ENCODE results near the gene EZR. TPM values are rescaled to one million over a fixed set of nuclear protein-coding genes. Genes with fewer than 3 reads are reported as not detected.

Gene EZR
- total and polyA plus RNA-seq, 8 donors: 69.5 to 317 (median 218) TPM

DNA sequence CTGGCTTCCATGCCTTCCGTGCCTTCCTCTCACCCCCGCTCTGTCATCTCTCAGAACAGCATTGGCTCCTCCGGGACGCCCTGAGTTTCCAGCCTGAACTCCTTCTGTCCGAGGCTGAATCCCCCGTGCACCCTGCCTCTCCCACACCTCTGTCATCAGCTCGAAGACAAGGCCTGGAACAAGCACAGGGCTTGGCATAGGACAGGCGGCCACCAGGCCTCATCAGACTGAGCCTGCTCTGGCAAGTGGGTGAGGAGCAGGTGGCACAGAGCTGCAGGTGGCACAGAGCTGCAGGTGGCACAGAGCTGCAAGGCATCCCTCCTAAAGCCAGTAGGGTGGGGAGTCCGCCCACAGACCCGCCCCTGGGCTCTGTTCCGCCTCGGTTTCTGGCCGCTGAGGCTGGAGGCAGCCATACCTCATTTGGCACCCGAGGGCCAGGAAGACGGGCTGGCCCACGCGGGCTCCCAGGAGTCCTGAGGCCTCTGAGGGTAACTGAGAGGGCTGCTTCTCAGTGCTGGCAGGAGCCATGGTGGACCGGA lies 60.2 kb downstream of the EZR start:
- Histone ChIP-seq H3K4me1 (peaks cover 0 to 15% (median 5%) of the 10 kb centered on the region in 4 donors), H3K27me3 (no peaks in the 10 kb centered on the region), H3K27ac (no peak overlapping the region), H3K9me3 (no peaks in the 10 kb centered on the region), H3K36me3 (peaks cover 0 to 34% (median 8%) of the 10 kb centered on the region in 4 donors), H3K4me3 (no peak overlapping the region)
- DNase-seq: peak in 1 of 2 donors; percentile 6
- TF ChIP-seq POLR2AphosphoS5 (IDR thresholded peaks at IDR 0.05) (no peak), POLR2A (IDR thresholded peaks at IDR 0.05) (no peak), EP300 (IDR thresholded peaks at IDR 0.05) (no peak)
- TF ChIP-seq, protein P1, sequence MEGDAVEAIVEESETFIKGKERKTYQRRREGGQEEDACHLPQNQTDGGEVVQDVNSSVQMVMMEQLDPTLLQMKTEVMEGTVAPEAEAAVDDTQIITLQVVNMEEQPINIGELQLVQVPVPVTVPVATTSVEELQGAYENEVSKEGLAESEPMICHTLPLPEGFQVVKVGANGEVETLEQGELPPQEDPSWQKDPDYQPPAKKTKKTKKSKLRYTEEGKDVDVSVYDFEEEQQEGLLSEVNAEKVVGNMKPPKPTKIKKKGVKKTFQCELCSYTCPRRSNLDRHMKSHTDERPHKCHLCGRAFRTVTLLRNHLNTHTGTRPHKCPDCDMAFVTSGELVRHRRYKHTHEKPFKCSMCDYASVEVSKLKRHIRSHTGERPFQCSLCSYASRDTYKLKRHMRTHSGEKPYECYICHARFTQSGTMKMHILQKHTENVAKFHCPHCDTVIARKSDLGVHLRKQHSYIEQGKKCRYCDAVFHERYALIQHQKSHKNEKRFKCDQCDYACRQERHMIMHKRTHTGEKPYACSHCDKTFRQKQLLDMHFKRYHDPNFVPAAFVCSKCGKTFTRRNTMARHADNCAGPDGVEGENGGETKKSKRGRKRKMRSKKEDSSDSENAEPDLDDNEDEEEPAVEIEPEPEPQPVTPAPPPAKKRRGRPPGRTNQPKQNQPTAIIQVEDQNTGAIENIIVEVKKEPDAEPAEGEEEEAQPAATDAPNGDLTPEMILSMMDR (IDR thresholded peaks at IDR 0.05): no peak
- WGBS, 5 donors: 75 to 92% (median 80%) methylated on average over 12 to 18 of the region's 18 CpGs
- intact Hi-C loops (cut with DNase I; ENCODE audit: low total_unique reads): no loop called here

DNA sequence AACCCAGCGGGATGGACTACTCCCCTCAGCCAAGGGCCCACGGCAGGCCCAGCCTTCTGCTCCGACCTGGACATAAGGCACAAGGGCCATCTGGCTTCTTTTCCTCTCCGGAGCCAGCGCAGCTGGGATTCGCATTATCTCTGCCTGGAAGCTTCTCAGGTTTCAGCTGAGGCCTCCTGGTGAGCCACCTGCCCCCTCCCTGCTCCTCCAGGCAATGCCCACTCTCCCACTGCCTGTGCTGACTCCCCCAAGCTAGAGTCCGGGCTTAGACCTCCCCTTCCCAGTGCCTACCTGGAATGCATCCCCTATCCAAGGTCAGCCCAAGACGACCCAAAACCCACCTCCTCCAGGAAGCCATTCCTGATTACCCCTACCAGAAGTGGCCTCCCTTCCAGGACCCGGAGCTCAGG lies 60.7 kb downstream of the EZR start:
- H3K27ac ChIP-seq: no peak overlapping the region
- no peaks in the 10 kb centered on the region for H3K9me3 ChIP-seq
- DNase-seq: peak in 1 of 2 donors; percentile 62
- H3K4me3 ChIP-seq: no peak overlapping the region
- H3K27me3 ChIP-seq: no peaks in the 10 kb centered on the region
- H3K4me1 ChIP-seq: peaks cover 0 to 10% (median 3%) of the 10 kb centered on the region in 4 donors
- intact Hi-C loops (cut with DNase I; ENCODE audit: low total_unique reads): no loop called here
- TF ChIP-seq, protein P1 (IDR thresholded peaks at IDR 0.05): no peak
- TF ChIP-seq EP300 (IDR thresholded peaks at IDR 0.05) (no peak), POLR2A (IDR thresholded peaks at IDR 0.05) (no peak), POLR2AphosphoS5 (IDR thresholded peaks at IDR 0.05) (no peak)
- 64 to 81% (median 68%) methylated on average over 8 to 9 of the region's 9 CpGs for WGBS, 5 donors
- H3K36me3 ChIP-seq: peaks cover 0 to 34% (median 6%) of the 10 kb centered on the region in 4 donors

DNA sequence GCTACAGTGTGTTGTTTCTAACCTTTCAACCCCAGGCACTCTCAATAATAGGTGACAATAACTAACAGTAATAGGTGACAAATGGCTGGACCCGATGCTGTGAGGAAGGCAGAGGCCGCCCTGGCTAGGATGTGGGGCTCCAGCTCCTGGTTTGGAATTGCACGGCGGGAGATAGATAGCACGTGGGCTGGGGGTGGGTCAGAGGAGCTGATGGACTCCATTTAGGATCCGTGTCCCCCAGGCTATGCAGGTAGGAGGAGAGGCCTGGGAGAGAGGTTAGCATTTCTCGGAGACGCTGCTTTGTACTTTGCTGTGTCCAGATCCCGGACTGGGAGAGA lies 61.4 kb downstream of the EZR start:
- H3K27me3 ChIP-seq: no peaks in the 10 kb centered on the region
- TF ChIP-seq POLR2AphosphoS5 (IDR thresholded peaks at IDR 0.05) (no peak), POLR2A (IDR thresholded peaks at IDR 0.05) (no peak), EP300 (IDR thresholded peaks at IDR 0.05) (no peak)
- TF ChIP-seq, protein P1 (IDR thresholded peaks at IDR 0.05): no peak
- DNase-seq: peak in 1 of 2 donors; percentile 10
- intact Hi-C loops (cut with DNase I; ENCODE audit: low total_unique reads): no loop called here
- no peak overlapping the region for H3K4me3 ChIP-seq
- WGBS, 5 donors: 81 to 88% (median 86%) methylated on average over 9 of the region's 9 CpGs
- no peaks in the 10 kb centered on the region for H3K9me3 ChIP-seq
- H3K27ac ChIP-seq: no peak overlapping the region
- H3K36me3 ChIP-seq: peaks cover 0 to 34% (median 3%) of the 10 kb centered on the region in 4 donors
- peaks cover 0 to 5% (median 2%) of the 10 kb centered on the region in 4 donors for H3K4me1 ChIP-seq

DNA sequence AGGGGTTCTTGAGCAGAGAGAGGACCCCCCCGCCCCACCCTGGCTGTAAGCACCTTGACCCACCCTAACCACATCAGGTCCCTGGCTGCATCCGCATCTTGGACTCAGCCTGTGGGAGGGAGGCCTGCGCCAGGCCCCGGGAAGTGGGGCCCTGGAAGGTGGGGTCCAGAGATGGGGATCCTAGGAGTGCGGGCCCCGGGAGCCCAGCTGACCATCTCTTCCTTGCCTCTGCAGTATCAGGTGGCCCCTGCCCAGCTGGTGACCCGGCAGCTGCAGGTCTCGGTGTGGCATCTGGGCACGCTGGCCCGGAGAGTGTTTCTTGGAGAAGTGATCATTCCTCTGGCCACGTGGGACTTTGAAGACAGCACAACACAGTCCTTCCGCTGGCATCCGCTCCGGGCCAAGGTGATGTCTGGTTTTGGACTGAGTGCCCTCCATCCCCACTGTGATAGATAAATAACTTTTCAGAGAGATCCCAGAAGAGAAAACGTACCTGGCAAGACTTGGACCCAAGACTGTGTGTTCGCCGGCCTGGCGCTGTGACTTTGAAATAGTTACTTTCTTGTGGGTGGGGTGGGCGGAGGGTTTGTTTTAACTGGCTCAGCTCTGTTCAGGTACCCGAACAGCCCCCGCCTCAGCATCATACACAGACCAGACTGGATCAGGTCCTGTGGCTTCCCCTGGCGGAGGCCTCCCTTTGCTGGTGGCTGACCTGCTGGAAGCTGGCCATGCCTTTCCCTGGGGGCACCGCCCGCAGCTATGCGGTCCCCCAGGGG lies 62.0 kb downstream of the EZR start:
- no peak for TF ChIP-seq EP300 (IDR thresholded peaks at IDR 0.05)
- no peaks in the 10 kb centered on the region for H3K27me3 ChIP-seq
- H3K4me1 ChIP-seq: peaks cover 0 to 8% (median 6%) of the 10 kb centered on the region in 4 donors
- H3K4me3 ChIP-seq: no peak overlapping the region
- H3K27ac ChIP-seq: no peak overlapping the region
- intact Hi-C loops (cut with DNase I; ENCODE audit: low total_unique reads): no loop called here
- 85 to 91% (median 87%) methylated on average over 21 to 25 of the region's 25 CpGs for WGBS, 5 donors
- peak in 1 of 2 donors; percentile 22 for DNase-seq
- H3K9me3 ChIP-seq: no peaks in the 10 kb centered on the region
- peaks cover 0 to 34% (median 2%) of the 10 kb centered on the region in 4 donors for H3K36me3 ChIP-seq
